Smooth muscle cell of the brain vasculature (primary cell): Measurements from ENCODE around the gene SYT4.
"Not testable (repeated sequence)": the region's sequence is repeated elsewhere in the genome, so short reads cannot be mapped to it uniquely, and the experiment has no call there.

Experiments used
- DNase-seq: peaks from one replicate; pipeline ENCODE4 v3.0.0-alpha.2; 2012; ENCODE audit warnings: low read depth, low spot score

SYT4 gene

GRCh38 chr18:43277164-43277600, at the start of gene SYT4:
Gene SYT4, minus strand, starts transcription at chr18:43277490. Its CDS starts 209 bp downstream, at chr18:43277281.
- peak; percentile 12 for DNase-seq

GRCh38 chr18:43322132-43322531, 44.8 kb upstream of the SYT4 start:
- no peak for DNase-seq

GRCh38 chr18:43314941-43315340, 37.7 kb upstream of the SYT4 start:
- DNase-seq, result no peak

- DNase-seq, result no peak
Measured at GRCh38 chr18:43312891-43313290, 35.6 kb upstream of the SYT4 start.

- no peak for DNase-seq
Measured at GRCh38 chr18:43310239-43310638, 32.9 kb upstream of the SYT4 start.

- DNase-seq, result no peak
Measured at GRCh38 chr18:43303376-43303775, 26.1 kb upstream of the SYT4 start.

- DNase-seq, result not testable (repeated sequence)
Measured at GRCh38 chr18:43286187-43286586, 8.9 kb upstream of the SYT4 start.

GRCh38 chr18:43283299-43283698, 6.0 kb upstream of the SYT4 start:
- DNase-seq, result no peak

GRCh38 chr18:43279015-43279744, 1.9 kb upstream of the SYT4 start:
- DNase-seq, result no peak

- DNase-seq, result no peak
Measured at GRCh38 chr18:43278355-43278754, 1.1 kb upstream of the SYT4 start.

- DNase-seq, result no peak
Measured at GRCh38 chr18:43276491-43276890, 799 bp downstream of the SYT4 start.

- DNase-seq, result no peak
Measured at GRCh38 chr18:43275546-43275945, 1.7 kb downstream of the SYT4 start.

- no peak for DNase-seq
Measured at GRCh38 chr18:43274526-43274925, 2.8 kb downstream of the SYT4 start.

GRCh38 chr18:43271593-43272432, 5.5 kb downstream of the SYT4 start:
- peak; percentile 40 for DNase-seq

GRCh38 chr18:43267818-43268217, 9.5 kb downstream of the SYT4 start:
- DNase-seq, result no peak

- DNase-seq, result no peak
Measured at GRCh38 chr18:43265465-43265864, 11.8 kb downstream of the SYT4 start.

GRCh38 chr18:43248610-43249249, 28.6 kb downstream of the SYT4 start:
- no peak for DNase-seq

- DNase-seq, result no peak
Measured at GRCh38 chr18:43247944-43248343, 29.3 kb downstream of the SYT4 start.

GRCh38 chr18:43238429-43238828, 38.9 kb downstream of the SYT4 start:
- DNase-seq, result no peak

GRCh38 chr18:43236921-43237320, 40.4 kb downstream of the SYT4 start:
- no peak for DNase-seq

GRCh38 chr18:43234889-43235288, 42.4 kb downstream of the SYT4 start:
- no peak for DNase-seq

GRCh38 chr18:43222501-43222900, 54.8 kb downstream of the SYT4 start:
- DNase-seq, result no peak
